NCI-H748 treated with DMSO at 0.1 percent for 48 hours (cell line): ENCODE data around the gene ERVH48-1.
"Not testable (repeated sequence)": the region's sequence is repeated elsewhere in the genome, so short reads cannot be mapped to it uniquely, and the experiment has no call there.

Experiments
- DNase-seq: peaks from one replicate; lab custom pipeline; 2025; lab: John Stamatoyannopoulos, UW

Gene ERVH48-1

DNA sequence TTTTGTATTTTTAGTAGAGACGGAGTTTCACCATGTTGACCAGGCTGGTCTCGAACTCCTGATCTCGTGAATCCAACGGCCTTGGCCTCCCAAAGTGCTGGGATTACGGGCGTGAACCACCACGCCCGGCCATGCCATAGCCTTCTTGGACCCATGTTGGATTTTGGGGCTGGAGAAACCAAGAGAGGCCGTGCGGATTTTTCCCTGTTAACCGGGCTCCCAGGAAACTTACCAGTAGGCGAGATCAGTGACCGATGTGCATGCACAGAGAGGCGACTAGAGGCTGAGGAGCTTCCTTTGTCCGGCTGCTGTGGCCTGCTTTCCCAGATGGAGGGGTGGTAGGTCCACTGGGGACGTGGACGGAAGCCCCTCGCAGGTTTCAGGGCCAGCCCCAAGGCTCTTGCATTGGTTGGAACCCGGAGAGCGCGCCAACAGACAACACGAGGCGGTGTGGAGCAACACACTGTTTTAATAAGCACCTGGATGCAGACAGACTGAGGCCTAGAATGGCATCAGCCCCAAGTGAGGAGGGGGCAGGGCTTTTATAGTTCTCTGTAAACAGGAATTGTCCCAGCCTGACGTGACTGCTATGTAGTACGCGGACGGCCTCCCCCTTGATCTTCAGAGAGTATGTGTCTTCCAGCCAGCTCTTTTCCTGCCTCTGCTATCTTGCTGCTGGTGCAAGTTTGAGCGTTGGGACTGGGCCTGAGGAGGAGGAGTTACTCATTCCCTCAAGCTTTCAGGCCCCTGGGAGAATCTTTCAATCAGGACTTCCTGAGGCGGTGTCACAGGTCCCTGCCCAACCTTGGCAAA, at the start of gene ERVH48-1:
Gene ERVH48-1, minus strand, starts transcription at position 517 of the 813 bp plus-strand sequence. CDS start 6,624 bp downstream, outside the sequence.
- no peak for DNase-seq

DNA sequence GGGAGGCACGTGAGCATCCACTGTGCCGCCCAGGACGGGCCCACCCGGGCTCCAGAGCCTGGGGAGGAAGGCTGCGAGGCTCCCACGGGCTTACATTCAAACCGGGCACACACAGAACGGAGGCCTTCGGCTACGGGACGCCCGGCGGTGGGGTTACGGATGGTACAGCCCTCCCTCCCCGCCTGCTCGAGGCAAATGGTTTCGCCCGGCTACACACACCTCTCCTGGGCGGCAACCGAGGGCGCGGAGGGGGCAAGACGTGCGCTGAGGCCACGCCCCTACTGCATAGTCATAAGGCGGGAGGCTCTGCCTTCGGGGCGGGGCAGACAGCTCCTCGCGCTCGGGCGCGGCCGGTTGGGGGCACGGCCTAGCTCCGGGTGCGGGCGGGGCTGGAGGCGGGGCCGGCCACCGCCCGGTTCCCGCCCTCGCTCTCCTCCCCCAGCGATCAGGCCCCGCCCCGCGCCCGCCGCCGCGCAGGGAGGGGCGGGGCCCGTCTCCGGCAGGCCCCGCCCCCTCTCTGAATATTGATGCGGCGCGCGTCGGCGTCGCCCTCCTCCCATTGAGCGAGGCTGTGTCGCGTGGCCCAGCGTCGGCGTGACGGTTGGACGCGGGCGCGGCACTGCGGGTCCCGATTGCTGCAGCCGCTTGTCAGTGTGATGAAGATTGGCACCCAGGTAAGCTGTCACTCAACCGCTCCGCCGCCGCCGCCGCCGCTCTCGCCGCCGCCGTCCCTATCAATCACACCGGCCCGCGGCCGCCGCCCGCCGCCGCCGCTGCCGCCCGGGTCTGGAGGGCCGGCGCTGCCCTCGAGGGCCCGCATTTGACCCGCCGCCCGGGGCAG, 48.8 kb upstream of the ERVH48-1 start, which contains the start of gene PKNOX1:
Gene PKNOX1, plus strand, starts transcription at position 572 of the 841 bp plus-strand sequence. CDS start 29,820 bp downstream, outside the sequence.
- DNase-seq, result peak; percentile 96

DNA sequence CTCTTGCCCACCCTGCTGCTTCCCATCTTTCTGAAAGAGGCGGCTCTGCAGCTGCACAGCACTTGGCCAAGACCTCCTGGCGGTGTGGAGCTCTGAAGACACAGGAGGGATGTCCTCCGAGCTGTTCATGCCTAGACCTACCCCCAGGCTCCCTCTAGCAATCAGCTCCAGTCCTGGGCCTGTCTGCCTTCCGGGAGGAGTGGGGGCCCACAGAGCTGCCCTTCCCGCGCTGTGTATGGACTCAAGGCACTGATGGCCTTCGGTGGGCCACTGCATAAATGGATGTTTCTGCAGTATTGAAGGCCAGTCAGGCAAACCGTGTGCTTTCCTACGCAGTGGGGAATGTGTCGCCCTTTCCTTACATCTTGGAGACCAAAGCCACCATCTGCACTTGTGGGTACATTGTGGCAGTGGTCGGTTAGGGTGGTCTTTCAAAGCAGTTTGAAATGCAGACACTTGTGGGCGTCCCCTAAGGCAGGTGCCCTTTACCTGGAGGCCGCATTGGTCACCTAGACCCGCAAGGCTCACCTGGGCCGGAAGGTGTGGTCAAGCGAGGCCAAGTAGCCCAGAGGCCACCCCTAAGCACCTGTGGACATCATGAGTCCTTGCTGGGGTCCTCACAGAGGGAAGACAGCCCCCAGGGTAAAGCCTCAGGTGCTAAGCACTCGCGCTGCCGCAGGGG, 48.0 kb upstream of the ERVH48-1 start:
- DNase-seq, result no peak

DNA sequence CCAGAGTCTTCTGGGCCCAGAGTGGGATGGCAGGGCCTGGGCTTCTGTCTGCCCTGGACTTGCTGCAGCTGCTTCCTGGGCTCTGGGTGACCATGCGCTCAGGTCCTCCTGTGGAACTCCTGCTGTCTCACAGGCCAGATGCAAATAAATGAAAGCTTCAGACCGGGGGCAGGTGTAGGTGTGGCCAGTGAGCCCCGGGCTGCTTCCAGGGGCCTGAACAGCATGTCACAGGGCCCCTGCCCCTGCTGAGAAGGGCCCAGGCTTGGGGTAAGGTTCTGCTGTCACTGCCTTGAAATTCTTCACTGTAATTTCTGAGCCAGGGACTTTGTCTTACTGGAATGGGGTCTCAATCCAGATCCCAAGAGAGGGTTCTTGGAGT, 46.5 kb upstream of the ERVH48-1 start:
- DNase-seq, result no peak

DNA sequence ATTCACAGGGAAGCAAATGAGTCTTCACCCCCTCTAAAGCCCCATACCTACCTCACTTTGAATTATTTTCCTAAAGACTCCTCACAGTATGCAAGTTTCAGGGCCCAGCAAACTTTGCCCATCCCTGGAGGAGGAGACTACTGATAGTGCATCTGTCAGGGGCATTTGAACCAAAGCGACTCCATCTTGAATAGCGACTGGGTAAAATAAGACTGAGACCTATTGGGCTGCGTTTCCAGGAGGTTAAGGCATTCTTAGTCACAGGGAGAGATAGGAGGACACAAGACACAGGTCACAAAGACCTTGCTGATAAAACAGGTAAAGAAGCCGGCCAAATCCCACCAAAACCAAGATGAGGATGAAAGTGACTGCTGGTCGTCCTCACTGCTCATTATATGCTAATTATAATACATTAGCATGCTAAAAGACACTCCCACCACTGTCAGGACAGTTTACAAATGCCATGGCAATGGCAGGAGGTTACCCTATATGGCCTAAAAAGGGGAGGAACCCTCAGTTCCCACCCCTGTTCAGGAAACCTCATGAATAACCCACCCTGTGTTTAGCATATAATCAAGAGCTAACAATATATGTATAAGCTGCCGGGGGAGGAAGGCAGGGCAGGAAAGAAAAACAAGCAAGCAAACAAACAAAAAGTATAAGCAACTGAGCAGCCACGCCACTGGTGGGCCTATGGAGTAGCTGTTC, 45.7 kb upstream of the ERVH48-1 start:
- no peak for DNase-seq

DNA sequence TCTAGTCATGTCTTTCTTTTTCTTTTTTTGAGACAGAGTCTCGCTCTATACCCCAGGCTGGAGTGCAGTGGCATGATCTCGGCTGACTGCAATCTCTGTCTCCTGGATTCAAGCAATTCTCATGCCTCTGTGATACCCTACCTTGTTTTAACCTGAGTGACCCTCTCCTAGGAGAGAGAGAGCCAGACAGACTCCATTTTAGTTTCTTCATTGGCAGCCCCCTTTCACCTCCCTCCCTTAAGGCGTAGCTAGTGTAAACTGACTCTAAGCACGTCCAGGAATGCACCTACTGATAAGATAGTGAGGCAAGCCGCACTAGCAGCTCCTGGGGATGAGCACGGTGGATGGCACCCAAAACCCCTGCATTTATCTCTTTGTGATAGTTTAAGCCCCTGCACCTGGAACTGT, 43.8 kb upstream of the ERVH48-1 start:
- no peak for DNase-seq

DNA sequence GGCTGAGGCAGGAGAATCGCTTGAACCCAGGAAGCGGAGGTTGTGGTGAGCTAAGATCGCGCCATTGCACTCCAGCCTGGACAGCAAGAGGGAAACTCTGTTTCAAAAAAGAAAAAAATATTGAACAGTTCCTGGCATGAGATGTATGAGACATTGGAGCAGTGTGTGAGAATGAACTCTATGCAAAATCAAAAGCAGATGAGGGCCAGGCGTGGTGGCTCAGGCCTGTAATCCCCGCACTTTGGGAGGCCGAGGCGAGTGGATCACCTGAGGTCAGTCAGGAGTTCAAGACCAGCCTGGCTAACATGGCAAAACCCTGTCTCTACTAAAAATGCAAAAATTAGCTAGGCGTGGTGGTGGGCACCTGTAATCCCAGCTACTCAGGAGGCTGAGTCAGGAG, 42.2 kb upstream of the ERVH48-1 start:
- not testable (repeated sequence) for DNase-seq

DNA sequence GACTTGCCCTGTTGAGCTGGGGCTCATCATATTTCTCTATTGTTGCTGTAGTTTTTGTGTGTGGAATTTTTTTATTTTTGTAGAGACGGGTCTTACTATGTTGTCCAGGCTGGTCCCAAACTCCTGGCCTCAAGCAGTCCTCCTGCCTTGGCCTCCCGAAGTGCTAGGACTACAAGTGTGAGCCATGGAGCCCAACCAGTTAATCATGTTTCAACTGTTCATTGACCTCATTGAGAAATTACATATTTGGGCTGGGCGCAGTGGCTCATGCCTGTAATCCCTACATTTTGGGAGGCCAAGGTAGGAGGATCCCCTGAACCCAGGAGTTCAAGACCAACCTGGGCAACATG, 39.8 kb upstream of the ERVH48-1 start:
- no peak for DNase-seq

DNA sequence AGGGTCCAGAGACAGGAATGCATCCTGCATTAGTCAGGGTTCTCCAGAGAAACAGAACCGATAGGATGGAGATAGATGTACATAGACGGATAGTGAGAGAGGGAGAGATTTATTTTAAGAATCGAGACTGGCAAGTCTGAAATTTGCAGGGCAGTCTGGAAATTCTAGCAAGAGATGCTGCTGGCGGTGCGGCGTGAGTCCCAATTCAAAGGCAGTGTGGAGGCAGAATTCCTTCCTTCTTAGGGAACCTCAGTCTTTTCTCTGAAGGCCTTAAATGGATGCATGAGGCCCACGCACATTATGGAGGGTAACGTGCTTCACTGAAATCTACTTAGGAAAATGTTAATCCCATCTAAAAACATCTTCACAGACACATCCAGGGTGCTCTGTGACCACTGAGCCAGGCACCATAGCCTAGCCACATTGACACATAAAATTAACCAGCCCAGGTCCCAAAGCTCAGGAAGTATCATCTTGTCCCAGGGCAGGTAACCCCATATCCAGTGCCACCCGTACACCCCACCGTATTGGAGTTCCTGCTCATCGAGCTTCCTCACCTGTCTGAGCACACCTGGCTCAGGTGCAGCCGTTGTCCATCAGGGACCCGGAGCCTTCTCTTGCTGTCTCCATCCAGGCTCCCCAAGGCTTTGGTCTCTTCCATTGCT, 39.2 kb upstream of the ERVH48-1 start:
- no peak for DNase-seq

DNA sequence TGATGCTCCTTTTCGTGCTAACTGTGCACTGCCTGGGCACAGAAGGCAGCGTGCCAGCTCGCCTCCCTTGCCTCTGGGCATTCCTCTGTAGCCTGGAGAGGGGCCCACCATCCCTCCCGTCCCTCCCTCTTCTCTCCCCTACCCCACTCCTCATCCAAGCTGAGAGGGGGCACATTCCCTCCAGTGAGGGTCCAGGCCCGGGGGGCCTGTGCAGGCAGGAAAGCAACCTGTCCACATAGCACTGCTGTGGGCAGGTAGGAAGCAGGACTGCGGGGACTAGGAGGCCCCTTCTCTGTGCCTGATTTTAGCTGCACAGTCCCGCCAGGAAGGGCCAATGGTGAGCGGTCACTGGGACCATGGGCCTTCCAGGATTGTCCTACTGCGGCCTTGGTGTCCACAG, 38.7 kb upstream of the ERVH48-1 start:
- no peak for DNase-seq

DNA sequence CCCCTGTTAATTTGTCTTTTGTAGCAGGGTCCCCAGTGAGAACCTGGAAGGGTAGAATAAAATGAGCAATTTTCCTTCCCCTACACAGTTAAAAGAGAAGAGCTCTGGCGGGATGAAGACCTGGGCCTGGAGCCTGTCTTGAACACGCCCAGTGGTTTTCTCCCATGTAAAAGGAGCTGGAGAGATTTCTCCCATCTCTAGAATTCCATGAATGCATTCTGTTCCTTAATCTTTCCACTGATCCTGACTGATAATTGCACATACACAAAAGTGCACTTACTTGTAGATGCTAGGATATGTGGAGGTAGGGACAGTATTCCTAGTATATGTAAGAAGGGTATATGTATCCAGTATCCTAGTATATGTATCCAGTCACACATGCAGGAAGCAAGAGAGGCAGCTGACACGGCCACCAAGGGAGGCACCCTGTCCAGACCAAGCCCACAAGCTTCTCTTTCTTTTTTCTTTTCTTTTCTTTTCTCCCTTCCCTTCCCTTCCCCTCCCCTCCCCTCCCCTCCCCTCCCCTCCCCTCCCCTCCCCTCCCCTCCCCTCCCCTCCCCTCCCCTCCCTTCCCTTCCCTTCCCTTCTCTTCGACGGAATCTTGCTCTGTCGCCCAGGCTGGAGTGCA, 37.1 kb upstream of the ERVH48-1 start:
- DNase-seq, result no peak

DNA sequence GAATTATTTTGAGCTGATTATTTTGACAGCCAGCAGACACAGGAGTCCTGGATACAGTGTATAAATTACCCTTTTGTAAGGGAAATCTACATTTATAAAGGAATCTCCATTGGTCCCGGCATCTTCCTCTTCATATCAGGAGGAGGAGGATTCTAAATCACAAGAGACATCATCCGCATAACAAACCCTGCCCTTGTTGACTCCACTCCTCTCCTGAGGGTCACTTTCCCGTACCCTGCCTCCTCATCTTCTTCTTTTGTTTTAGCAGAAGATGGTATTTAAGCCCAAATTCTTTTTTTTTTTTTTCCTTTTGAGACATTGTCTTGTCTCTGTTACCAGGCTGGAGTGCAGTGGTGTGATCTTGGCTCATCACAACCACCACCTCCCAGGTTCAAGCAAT, 34.3 kb upstream of the ERVH48-1 start:
- no peak for DNase-seq

DNA sequence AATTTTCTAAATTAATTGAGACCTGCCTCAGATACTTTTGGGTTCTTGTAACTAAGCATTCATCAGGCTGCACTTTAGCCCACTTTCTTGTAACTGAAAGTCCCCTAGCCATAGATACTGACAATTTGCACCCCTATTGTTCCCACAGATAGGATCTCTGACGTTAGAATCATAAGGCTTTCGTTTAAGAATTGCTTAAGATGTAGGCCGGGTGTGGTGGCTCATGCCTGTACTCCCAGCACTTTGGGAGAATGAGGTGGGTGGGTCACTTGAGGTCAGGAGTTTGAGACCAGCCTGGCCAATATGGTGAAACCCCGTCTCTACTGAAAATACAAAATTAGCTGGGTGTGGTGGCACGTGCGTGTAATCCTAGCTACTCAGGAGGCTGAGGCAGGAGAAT, 32.7 kb upstream of the ERVH48-1 start:
- DNase-seq, result not testable (repeated sequence)

DNA sequence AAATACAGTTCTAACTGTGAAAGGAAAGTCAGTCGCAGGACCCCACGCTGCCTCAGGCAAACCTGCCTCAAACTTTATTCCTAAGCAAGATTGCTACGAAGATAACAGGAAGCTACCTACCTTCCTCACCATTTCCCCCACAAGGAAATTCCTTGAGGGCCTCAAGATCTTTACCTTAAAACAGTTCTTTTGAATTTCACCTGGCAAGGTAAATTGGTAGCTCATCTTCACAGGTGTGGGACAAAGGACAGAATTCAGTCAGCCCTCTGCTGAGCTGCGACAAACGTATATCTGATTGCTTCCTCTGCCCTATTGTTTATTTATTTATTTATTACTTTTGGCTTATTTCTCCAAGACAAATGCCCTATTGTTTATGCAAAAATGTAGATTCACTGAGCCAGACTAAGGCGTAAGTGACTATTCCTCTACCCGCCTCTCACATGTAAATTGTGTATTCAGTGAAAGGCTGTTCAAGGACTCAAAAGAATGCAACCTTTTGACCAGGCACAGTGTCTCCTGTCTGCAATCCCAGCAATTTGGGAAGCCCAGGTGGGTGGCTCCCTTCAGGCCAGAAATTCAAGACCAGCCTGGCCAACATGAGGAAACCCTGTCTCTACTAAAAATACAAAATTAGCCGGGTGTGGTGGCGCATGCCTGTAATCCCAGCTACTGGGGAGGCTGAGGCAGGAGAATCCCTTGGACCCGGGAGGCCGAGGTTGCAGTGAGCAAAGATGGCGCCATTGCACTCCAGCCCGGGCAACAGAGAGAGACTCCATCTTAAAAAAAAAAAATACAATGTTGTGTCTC, 31.6 kb upstream of the ERVH48-1 start:
- no peak for DNase-seq

DNA sequence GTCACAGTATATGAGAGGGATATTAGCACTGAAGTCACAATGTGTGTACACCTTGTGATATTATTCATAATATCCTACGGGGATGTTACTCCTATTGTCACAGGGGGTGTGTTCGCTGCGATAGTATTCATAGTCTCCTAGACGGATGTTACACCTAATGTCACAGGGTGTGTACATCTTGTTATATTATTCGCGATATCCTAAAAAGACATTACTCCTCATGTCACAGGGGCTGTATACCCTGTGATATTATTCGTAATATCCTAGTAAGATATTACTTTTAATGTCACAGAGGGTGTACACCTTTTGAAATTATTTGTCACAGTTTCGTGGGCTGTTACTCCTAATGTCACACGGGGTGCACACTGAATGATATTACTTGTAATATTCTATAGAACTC, 25.8 kb upstream of the ERVH48-1 start:
- DNase-seq, result not testable (repeated sequence)

DNA sequence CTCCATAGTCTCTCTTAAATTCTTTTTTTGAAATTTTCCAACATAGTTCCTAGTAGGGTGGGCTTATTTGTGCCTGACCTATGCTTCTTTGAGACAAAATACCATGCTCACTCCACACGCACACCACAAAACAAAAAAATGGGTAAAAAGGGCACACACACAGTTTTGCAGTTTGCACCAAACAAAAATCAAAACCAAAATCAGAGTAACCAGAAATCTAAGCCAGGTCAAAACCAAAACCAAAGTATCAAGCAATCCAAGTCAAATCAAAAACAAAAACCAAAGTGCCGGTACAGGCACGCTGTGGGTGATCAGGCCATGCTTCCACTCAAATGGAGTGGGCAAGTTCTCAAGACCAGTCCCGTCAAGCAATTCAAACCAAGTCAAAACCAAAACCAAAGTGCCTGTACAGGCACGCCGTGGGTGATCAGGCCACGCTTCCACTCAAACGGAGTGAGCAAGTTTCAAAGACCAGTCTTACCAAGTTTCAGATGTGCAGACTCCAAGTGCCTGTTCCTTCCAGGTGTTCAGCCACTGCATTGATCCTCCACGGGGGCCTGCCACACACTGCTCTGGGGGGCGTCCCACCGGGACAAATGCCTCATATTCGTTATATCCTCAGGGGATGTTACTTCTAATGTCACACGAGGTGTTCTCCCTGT, 23.8 kb upstream of the ERVH48-1 start:
- not testable (repeated sequence) for DNase-seq

DNA sequence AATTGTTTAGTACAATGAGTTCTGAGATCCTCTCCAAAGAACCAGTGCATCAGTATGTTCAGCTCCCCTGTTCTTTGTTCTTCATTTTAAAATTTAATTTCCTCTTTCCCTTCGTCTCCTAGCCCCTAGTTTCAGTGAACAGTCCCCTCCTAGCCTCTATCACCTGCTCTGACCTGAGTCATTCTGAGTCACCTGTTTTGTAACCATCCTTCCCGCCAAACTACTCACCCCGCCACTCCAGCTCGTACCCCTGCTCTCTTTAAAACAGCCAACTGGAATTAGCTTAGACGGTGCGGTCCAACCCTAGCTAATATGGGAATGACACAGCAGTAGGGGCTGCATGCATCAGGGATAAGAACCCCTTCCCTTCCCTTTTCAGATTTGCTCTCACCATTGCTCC, 16.8 kb upstream of the ERVH48-1 start:
- no peak for DNase-seq

DNA sequence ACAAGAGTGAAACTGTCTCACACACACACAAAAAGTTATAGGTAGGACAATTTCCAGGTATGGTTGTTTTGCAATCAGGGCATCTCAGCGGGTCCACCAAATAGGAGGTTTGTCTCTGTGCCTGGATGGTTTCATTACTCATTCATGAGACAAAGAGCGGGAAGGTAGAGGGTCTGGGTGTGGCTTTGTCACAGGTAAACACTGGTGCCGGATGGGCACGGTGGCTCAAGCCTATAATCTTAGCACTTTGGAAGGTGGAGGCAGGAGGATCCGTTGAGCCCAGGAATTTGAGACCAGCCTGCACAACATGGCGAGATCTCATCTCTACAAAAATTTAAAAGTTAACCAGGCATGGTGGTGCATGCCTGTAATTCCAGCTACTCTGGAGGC, 16.3 kb upstream of the ERVH48-1 start:
- DNase-seq, result no peak

DNA sequence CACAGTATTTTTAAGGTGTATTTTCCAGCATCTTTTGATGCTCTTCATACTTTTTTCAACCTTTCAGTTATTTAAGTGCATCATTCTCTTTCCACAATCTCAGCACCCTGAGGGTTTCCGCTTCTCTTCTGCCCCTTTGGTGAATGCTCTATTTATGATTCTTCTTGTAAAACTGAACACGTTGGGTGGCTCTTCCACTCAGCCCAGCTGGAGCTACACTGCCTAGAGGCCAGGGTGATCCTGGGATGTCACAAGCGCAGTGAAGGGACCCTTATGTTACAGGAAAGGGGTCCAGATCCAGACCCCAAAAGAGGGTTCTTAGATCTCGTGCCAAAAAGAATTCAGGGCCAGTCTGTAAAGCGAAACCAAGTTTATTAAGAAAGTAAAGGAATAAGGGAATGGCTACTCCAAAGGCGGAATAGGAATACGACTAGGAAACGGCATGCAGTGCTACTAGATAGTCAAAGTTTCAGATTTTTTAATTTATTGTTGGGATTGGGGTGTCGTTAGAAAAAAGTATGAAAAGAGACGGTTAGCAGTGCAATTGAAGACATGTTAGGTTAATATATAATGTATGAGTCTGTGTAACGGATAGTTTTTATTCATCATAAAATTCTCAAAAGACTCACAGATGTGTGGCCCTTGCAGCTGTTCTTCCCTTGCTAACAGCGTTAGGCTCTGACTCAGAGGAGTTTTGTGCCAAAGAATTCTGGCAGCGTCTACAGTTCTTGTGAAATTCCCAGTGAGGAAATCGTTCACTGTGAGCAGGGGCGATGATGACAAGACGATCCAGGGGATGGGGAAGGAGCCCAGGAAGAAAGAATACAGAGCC, 14.4 kb upstream of the ERVH48-1 start:
- no peak for DNase-seq
